ENCODE data around the gene ATP1A1.

The ATP1A1 gene

GRCh38 chr1:116345843-116346242, 27.2 kb upstream of the ATP1A1 start:
- DNase-seq, result no peak

- no peak for DNase-seq
Observed at GRCh38 chr1:116346943-116347673, 25.9 kb upstream of the ATP1A1 start.

DNA sequence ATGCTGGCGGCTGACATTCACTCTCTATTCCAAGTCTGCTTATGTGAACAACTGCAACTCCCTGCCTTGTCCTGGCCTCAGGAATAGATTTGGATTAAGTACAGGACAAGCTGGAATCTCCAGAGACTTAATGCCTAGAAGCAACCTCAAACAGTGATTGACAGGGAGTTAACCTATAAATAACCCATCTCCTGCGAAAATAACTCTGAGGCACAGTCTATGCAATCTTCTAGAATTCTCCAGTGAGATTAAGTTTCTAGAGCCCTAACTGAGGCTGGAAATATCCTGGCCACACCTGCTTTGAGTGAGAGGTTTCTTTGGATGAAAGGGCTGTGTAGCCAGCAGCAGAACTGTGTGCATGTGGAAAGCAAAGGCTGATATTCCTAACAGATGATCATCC, 25.3 kb upstream of the ATP1A1 start:
- DNase-seq, result no peak

DNA sequence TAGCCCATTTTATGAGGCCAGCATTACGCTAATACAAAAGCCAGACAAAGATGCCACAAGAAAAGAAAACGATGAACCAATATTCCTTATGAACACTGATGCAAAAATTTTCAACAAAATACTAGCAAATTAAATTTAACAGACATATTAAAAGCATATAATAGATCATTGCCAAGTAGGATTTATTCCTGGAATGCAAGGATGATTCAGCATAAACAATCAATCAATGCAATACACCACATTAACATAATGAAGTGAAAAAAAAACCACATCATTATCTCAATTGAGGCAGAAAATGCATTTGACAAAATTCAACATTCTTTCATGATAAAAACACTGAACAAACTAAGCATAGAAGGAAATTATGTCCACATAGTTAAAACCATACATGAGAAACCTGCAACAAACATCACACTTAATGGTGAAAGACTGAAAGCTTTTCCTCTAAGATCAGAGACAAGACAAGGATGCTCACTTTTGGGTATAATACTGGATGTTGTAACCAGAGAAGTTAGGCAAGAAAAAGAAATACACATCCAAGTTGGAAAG, 22.9 kb upstream of the ATP1A1 start:
- no peak for DNase-seq

DNA sequence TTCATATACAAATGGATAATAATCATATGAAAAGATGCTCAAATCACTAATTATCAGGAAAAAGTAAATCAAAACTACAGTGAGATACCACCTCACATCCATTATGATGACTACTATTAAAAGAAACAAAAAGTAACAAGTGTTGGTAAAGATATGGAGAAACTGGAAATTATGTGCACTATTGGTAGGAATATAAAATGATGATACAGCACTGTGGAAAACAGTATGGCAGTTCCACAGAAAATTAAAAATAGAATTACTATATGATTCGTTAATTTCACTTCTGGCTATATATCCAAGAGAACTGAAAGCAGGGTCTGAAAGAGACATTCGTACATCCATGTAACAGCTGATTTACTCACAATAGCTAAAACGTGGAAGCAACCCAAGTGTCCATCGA, 21.1 kb upstream of the ATP1A1 start:
- DNase-seq, result no peak

DNA sequence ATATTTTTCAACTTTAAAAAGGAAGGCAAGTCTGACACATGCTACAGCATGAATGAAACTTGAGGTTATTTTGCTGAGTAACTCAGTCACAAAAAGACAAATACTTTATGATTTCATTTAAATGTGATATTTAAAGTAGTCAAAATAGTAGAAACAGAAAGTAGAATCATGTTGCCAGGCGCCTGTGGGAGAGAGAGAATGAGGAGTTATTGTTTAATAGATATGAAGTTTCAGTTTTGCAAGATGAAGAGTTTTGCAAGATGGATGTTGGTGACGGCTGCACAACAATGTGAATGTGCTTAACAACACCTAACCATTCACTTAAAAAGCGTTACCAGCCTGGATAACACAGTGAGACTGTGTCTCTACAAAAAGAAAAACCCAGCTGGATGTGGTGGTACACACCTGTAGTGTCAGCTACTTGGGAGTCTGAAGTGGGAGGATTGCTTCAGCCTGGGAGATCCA, 20.7 kb upstream of the ATP1A1 start:
- DNase-seq, result no peak

DNA sequence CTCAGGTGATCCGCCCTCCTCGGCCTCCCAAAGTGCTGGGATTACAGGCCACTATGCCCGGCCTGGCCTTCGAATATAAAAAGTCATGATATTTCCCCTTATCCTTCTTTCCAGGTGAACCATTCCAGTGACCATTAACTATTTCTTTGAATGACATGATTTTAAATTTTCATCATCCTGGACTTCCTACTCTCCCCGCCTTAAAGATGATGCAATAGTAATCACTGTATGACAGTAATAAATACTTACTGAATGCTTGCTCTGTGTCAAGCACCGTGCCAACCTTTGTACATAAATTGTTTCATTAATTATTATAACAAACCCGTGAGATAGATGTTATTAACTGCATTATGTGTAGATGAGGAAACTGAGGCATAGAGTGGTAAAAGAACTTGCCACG, 19.9 kb upstream of the ATP1A1 start:
- DNase-seq, result no peak

- no peak for DNase-seq
Observed at GRCh38 chr1:116356067-116356466, 17.0 kb upstream of the ATP1A1 start.

DNA sequence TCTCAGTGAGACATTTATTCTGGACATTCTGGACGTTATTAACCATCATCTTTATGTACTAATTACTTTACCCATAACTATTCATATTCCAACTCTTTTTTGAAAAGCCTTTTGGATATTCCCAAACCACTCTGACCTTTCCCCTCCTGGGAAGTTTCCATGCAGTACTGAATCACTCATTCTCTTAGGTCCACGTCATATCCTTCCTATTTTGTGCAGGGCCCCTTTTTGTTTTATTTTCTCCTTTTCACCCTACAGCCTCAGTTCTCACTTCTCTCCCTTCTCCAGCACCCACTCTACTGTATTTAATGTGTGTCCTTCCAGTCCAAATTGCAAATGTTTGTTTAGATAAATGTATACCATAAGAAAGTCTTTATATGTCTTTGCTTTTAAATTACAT, 16.4 kb upstream of the ATP1A1 start:
- no peak for DNase-seq

- no peak for DNase-seq
Observed at GRCh38 chr1:116357487-116357886, 15.6 kb upstream of the ATP1A1 start.

- no peak for DNase-seq
Observed at GRCh38 chr1:116359060-116359830, 13.8 kb upstream of the ATP1A1 start.

DNA sequence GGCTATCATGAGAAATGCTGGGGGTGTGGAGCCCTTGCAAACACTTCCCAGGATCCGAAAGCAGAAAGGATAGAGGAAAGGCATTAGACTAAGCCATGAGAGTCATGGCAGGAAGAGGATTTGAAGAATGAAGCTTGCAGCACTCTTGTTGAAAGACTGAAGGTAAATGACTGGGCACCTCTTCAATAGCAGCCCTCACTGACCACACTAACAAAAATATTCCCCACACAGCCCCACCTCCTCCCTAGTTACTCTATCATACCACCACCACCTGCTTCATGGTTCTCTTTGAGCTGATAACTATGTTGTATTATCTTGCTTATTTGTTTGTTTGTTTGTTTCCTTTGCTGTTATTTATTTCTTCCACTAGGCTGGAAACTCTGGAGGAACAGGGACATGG, 13.2 kb upstream of the ATP1A1 start:
- no peak for DNase-seq

- peak; percentile 47 to 60 for DNase-seq
Observed at GRCh38 chr1:116360429-116361173, 12.4 kb upstream of the ATP1A1 start.

DNA sequence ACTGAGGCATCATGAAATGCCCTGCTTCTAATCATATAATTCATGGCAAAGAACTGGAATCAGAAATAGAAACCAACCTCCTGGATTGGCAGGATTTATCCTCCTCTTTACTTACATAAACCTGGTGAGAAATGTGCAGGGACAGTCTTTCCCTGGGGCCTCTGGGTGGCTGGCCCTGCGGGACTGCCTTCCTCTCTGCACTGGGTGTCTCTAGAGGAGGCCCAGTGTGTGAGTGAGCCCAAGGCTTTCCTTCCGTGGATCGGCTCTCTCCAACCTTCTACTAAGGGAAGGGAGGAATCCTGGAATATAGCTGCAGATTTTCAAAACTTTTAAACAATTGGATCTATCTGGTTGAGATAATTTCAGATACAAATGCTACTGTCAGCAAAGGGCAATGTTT, 11.4 kb upstream of the ATP1A1 start:
- DNase-seq, result no peak

- DNase-seq, result no peak
Observed at GRCh38 chr1:116362050-116362449, 11.0 kb upstream of the ATP1A1 start.

DNA sequence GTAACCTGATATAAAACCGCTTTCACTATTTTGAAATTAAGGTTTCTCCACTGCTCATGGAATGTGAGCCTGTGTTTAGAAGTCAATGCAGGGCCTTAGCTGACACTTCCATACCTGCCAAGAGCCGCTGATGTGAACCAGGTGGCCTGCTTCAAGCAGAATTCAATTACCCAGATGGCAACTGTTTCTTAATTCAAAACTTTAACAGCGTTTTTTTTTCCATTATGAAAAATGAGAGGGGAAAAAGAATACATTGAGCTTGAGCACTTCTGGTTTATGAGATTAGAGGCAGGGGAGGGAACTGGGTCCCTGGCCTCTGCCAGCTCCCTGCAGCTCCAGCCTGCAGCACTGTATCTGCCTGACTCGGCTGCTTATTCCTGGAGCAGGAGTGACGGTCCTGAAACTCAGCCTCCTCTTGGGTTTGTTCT, 7.7 kb upstream of the ATP1A1 start:
- no peak for DNase-seq

DNA sequence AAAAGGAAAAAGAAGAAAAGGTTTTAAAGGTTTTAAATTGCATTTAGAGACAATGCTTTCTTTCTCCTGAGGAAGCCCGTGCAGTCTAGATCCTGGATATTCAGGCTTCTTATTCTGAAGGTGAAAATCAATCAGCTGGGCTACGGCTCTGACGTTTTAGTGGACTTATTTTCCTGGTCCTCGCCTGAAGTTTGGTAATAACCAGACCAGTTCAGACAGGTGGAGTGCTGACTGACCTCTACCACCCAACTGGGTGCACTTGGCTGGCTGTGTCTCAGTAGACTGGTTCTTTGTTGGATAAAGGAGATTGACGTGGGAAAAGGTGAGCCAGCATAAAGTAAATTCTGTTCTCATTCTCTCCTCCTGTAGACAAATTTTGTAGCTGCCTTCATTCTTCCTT, 7.2 kb upstream of the ATP1A1 start:
- DNase-seq, result no peak

DNA sequence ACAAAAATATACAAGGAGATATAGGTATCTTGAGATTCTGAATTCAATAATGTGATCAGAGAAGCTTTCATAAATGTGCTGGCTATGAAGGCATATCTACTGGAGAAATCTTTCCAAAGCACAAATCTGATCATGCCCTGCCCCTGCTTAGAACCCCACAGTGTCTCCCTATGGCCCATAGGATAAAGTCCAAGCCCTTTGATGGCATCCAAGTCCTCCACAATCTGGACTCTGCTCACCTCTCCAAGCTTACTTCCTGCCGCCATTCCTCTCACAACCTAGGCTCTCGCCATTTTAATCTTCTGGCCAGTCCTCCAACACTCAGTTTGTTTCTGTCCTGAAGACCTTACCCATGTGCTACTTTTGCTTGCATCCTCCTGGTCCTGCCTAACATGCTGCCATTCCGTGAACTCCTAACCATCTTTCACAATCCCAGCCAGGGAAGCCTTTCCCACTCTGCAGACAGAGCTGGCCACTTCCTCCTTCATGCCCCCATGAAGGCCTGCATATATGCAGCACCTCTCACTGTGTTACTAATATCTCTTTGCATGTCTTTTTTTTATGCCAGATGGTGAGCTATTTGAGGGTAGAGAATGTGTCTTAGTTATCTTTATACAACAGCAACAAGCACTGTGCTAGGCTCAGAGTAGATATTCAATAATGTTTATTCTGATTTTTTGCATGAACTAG, 5.6 kb upstream of the ATP1A1 start:
- DNase-seq, result no peak

DNA sequence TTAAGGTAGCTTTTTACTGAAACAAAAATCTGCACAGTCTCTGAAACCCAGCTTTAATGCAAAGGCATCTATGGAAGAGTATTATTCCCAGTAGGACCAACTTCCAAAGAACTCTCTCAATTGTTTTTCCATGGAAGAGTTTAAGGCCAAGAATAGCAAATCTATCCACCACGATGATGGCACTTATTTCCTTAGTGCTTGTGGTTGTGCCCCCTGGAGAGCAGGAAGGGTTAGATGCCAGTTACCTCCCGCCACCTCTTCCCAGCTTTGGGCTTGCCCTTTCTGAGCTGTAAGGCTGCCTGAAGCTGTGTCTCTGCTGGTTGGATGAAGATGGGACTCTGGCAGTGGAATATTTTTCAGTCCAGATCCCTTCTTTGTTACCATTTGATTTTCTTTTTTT, 4.8 kb upstream of the ATP1A1 start:
- no peak for DNase-seq

DNA sequence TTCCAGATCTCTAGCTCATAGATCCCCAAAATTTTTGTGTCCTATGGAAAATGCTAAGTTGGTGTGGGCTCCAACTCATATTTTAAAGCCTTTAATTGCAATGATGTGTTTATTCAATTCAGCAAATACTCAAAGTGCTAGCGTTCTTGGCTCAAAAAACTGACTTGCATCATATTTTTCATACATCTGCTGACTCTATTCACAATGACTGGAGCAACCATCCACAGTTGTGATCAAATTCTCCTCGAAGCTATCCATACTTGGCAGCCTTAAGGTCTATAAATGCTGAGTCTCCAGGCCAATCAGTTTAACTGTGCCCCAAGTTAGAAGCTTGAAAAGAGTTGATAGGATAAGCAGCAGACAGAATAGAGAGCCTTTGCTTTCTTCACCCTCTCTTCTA, 2.9 kb upstream of the ATP1A1 start:
- DNase-seq, result no peak

DNA sequence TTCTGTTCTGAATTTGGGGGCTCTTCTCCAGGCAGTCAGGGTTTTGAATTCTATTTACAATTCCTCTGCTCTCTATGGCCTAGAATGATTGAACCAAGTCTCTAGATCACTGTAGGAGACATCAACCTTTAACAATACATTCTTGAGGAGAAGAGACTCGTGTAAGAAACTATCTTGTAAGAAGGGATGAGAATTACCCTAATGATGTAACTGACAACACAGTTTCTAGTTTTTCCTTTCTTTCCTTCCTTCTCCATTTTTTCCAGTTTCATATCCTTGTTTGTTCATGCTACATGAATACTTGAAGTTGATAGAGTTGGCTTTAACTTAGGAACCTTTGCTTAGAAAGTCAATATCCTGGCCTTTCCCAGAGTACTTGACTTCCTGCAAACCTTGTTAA, 1.3 kb upstream of the ATP1A1 start:
- DNase-seq, result no peak

- DNase-seq, result no peak
Observed at GRCh38 chr1:116372191-116372590, 853 bp upstream of the ATP1A1 start.

All from Kasumi-1 (cell line).